HG02571 (cell line): Measurements from ENCODE around the gene TARS1.

ENCODE experiments used
- ATAC-seq: cut with Tn5 transposase; IDR thresholded peaks from one replicate; pipeline ENCODE4 v1.9.1; 2021; ENCODE audit warnings: mild to moderate bottlenecking, moderate library complexity; ENCODE audit not compliant: unreplicated experiment

Gene TARS1

DNA sequence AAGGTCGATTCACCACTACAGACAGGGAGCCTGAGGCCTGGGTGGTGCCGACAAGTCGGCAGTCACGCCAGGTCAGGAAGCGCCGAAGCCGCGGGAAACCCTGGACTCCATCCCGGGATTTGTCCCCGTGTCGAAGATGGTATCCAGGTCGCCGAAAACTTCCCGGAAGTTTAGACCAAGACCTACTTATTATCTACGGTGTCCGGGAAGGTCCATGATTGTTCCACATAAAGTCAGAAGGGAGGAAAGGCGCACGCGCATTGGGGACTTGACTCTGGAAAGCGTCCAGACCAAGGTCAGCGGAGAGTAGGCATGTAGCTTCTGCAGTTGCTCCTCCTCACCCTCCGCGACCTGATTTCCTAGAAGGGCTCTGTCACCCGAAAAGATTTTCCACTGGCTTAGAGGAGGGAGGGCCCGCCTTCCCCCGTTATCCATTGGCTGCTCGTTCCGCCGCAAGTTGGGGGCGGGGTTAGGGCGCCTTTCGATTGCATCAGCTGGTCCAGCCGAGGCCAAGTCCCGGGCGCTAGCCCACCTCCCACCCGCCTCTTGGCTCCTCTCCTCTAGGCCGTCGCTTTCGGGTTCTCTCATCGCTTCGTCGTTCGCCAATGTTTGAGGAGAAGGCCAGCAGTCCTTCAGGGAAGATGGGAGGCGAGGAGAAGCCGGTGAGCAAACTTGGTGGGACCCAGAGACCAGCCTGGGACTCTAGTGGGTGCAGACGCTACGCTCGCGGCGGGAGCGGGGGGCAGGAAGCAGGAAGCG is at the start of gene TARS1:
Gene TARS1 (plus strand): TSS at position 484 of the 759 bp plus-strand sequence. CDS start 122 bp downstream, at position 606.
- peak; percentile 96 for ATAC-seq

- no peak for ATAC-seq
Measured at GRCh38 chr5:33398501-33398900, 42.3 kb upstream of the TARS1 start.

DNA sequence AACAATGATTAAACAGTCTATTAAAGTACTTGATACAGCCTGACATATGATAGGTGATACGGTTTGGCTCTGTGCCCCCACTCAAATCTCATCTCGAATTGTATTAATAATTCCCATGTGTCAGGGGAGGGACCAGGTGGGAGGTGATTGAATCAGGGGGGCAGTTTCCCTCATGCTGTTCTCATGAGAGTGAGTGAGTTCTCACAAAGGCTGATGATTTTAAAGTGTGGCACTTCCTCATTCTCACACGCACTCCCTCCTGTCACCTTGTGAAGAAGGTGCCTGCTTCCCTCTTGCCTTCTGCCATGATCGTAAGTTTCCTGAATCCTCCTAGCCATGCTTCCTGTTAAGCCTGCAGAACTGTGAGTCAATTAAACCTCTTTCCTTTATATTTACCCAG is 40.1 kb upstream of the TARS1 start:
- ATAC-seq, result no peak

DNA sequence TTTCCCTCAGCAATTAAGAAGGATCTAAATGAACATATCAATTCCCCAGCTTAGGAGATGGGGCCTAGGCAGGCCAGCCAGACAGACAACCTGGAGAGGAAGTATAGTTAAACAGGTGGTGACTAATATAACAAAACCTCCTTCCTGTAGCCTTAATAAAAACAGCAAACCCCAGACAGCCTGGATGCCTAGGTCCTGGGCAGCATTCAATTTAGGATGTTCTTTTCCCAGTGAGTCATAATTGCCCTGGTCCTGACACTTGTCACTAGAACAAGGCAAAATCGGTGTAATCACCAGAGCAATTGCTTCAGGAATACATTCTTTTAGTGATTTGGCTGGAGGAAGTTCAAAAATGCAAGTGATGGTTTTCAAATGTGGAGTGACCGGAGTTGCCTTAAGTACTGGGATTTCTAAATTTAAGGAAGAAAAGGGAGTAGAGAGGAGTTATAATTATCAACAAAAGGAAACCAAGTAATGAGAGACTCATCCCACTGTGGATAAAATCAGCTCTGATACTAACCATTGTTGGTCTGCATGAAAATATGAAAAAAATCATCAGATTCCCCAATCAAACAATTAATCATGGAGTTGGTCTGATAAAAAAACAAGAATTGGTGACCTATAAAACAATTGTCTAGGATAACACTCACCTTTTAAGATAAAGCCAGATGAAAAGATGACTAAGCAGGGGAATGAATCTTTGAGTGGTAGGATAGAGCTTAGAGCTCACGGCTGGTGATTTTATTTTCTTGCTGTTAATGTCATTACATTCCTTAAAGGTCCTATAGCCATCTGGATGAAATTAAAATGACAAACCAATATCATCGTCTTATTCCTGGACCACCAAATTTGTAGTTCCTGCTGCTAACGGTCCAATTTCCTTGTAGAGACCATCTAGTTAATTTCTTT is 39.0 kb upstream of the TARS1 start:
- no peak for ATAC-seq

DNA sequence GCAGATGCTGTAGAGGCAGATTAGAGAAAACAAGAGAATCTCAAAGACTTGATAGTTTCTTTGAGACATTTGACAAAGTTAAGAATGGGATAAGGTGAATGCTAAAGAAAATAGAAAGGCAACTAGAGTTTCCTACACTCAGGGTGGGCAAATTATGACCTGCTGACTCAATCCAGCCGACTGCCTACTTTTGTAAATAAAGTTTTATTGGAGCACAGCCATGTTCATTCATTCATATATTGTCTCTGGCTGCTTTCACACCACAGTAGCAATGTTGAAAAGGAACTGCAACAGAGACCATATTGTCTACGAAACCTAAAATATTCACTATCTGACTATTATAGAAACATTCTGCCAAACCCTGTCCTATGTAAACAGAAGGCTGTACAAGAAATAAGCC is 37.6 kb upstream of the TARS1 start:
- no peak for ATAC-seq

DNA sequence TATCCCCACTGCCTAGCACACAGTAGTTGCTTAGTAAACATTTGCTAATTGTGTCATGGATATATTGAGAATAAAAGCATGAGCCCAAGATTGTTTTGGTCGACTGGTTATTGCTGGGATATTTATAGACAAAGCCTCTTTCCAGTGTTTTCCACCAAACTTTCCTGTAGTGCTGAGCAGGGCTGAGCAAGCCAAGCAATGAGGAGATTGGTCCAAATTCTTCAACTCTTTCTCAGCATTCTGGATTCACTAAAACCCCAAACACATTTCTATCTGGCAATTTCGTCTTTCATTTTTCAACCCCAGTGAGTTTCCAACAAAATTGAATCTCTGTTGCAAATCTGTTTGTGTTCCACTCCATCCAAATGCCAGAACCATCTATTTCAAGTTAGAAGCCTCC is 31.9 kb upstream of the TARS1 start:
- ATAC-seq, result no peak

DNA sequence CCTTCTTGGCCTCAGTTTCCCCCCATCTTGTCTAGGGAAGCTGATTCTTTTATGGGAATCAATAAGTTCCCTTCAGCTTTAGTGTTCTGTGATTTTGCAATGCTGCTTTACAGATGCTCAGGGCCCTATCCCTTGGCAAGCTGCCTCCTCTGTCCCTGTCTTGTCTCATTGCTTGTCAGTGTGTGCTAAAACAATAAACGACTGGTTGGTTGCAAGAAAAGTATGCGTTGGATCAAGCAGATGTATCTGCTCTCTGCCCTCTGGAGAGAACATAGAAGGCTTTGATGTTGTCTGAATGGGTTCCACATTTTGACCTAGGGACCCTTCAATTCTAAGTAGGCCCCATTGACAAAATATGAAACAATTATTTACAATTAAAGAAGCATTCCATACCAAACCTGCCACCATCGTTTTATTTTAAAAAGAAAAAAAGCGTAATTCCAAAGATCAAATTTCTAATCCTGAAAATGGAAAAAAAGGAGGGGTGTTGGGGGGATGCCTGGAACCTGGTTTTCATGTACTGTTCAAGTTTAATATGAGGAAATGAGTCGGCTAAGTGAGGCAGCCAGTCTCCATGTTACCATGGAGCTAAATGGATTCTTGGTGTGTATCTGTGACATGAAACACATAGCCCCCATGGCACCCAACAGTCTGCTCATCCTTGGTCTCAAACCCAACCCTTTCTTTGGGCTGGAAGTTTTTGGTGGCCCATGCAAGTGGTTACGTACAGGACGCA is 31.2 kb upstream of the TARS1 start:
- ATAC-seq, result no peak

DNA sequence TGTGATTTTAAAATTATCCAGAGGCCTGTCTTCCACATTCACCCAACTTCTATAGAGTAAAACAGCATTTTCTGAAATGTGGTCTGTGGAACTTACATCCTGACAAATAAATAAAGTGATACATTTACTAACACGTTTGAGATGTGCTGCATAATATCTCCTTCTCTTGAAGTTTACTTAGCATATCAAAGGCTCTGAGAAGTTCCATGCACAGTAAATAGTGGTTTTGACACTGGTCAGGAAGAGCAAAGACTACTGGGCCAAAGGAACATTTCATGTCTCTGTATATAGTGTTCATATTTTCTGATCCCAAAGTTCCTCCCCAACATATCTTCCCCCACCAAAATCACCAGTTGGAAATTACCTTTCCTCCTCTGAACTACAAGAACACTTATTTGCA is 30.5 kb upstream of the TARS1 start:
- ATAC-seq, result no peak

GRCh38 chr5:33411498-33411897 is 29.3 kb upstream of the TARS1 start:
- ATAC-seq, result no peak

DNA sequence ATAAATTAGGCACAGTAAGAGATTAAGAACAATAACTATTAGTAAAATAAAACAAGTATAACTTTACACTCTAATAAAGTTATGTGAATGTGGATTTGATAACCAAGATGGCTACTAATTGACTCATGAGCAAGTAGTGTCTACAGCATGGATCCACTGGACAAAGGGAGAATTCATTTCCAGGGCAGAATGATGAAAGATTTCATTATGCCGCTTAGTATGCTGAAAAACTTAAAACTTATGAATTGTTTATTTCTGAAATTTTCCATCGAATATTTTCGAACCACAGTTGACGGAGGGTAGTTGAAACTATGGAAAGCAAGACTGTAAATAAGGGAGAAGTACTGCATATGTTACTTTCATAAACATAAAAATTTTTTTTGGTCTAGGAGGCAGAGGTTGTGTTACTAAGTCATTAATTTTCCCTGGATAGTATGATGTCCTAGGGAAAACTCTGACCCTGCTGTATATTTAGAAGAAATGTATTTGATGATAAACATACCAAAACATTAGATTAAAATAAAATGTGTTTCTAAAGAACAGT is 24.9 kb upstream of the TARS1 start:
- ATAC-seq, result no peak

DNA sequence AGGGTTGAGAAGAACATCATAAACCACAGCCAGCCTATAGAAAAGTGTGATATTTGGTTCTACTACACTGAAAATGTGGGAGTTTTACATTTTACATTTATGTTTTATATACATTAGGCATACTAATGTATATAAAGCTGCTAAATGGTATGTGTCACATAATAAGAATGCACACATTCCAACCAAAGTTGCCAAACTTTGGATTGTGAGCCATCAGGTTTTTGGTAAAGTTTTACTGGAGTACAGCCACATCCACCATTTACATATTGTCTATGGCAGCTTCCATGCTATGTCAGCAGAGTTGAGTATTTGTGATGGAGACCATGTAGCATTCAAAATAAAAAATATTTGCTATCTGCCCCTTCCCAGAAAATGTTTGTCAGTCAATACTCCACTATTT is 23.1 kb upstream of the TARS1 start:
- ATAC-seq, result no peak

DNA sequence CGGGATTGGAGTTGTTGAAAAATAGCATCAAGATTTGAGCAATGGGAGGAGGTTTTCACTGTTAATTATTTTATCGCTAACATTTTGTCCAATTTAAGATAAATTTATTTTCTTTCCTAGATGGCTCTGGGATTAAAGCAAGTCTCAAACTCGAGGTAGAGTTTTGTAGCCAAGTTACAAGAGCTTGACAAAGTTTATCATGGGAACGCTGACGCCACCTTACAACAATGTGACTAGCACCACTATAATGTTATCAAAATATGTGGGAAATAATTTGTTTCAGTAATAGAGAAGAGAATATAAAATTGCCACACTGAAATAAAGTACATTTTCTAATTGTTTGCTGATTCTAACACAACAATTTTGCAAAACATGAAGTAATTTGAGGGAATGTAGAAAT is 19.8 kb upstream of the TARS1 start:
- ATAC-seq, result no peak

DNA sequence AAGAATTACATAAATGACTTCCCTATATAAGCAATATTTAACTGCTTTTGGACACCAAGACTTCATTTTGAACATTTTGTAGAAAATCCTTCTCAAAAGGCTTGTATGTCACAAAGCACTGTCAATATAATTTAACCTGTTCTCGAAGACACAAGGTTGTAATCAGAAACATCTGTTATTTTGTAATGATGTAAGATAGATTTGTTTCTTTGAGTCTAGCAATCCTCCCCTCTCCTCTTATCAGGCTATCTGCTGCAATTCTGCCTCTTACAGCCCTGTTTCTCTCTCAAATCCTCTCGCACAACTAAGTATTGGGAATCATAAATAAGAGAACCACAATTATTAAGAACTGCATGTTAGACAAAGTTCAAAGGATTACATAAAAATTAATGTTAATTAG is 18.6 kb upstream of the TARS1 start:
- ATAC-seq, result no peak

DNA sequence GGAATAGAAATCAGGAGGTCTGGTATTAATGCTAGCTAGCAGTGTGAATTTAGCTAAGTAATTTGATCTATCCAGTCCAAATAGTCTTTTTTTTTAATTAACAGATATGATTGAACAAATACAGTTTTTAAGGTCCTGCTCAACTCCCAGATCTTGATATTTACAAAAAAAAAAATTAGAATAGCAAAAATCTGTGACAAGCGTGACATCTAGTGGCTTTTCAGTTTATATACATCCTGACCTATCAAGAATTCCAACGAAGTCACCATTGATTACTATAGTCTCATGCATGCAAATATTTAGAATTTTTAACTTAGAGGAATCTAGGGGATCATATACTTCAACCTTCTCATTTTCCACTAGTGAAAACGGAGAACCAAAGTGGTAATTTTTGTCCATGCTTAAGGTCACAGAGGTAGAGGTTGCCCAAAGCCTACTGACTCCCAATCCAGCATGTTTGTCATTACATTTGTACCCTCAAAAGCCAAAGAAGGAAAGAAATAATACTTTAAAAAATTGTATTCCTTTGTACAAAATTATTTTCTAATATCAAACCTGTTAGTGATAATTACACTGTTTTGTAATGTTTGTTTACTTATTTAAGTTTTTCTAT is 17.6 kb upstream of the TARS1 start:
- ATAC-seq, result no peak

DNA sequence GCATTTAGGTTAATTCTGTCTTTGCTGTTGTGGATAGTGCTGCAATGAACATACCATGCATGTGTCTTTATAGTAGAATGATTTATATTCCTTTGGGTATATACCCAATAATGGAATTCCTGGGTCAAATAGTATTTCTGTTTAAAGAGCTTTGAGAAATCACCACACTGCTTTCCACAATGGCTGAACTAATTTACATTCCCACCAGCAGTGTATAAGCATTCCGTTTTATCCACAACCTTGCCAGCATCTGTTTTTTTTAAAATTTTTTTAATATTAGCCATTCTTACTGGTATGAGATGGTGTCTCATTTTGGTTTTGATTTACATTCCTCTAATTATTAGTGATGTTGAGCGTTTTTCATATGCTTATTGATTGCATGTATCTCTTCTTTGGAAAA is 15.5 kb upstream of the TARS1 start:
- ATAC-seq, result no peak

GRCh38 chr5:33430983-33431382 is 9.8 kb upstream of the TARS1 start:
- ATAC-seq, result no peak

- no peak for ATAC-seq
Measured at GRCh38 chr5:33432656-33433055, 8.1 kb upstream of the TARS1 start.

DNA sequence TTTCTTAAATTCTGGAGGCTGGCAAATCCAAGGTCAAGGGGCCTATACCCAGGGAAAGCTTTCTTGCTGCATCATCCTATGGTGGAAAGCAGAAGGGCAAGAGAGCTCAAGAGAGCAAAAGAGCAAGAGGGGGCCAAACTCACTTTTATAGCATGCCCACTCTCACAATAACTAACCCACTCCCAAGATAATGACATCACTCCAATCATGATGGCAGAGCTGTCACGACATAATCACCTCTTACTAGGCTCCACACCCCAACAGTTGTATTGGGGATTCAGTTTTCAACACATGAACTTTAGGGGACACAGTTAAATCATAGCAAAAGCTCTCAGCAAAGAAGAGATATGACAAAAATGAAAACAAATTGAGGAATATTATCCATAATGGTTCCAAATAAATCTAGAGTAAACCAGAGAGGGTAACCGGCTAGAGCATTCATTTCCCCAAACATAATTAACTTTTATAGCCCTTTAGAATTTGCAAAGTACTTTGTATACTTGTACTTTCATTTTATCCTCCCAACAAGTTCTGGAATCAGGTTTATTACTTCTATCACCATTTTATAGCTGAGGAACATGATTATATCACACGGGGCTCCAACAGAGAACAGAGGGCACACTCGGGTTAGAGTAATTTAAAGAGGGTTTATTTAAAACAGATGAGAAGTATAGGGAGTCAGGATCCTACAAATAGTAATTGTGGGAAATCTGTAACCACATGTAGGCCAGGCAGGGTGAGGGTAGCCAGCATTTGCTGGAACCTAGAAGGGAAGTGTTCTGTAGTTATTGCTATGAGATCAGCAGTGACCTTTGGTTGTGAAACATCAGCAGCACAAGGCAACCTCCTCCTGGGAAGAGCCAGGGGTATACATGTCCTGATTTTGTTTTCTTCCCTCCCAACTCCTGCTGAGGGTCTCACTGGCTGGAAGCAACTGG is 7.2 kb upstream of the TARS1 start:
- no peak for ATAC-seq

GRCh38 chr5:33435893-33436490 is 4.8 kb upstream of the TARS1 start:
- ATAC-seq, result peak; percentile 49
